DMS153 (cell line): ENCODE results near the gene FYN.
"Not testable (repeated sequence)": the region's sequence is repeated elsewhere in the genome, so short reads cannot be mapped to it uniquely, and the experiment has no call there.

Experiments used
- DNase-seq: peaks from one replicate; lab custom pipeline; 2025; lab: John Stamatoyannopoulos, UW

FYN gene

GRCh38 chr6:111850295-111850937 is 22.8 kb downstream of the FYN start:
- DNase-seq = no peak

GRCh38 chr6:111849298-111849697 is 24.0 kb downstream of the FYN start:
- no peak for DNase-seq

GRCh38 chr6:111848262-111848812 is 24.9 kb downstream of the FYN start:
- DNase-seq = no peak

- no peak for DNase-seq
Observed at GRCh38 chr6:111846492-111847409, 26.5 kb downstream of the FYN start.

- no peak for DNase-seq
Observed at GRCh38 chr6:111846066-111846465, 27.2 kb downstream of the FYN start.

- no peak for DNase-seq
Observed at GRCh38 chr6:111845441-111845871, 27.8 kb downstream of the FYN start.

- DNase-seq = no peak
Observed at GRCh38 chr6:111844921-111845320, 28.3 kb downstream of the FYN start.

- DNase-seq = no peak
Observed at GRCh38 chr6:111844376-111844775, 28.9 kb downstream of the FYN start.

GRCh38 chr6:111843347-111844147 is 29.7 kb downstream of the FYN start:
- no peak for DNase-seq

GRCh38 chr6:111842891-111843290 is 30.4 kb downstream of the FYN start:
- no peak for DNase-seq

GRCh38 chr6:111842271-111842822 is 30.9 kb downstream of the FYN start:
- DNase-seq = no peak

- no peak for DNase-seq
Observed at GRCh38 chr6:111841822-111842221, 31.4 kb downstream of the FYN start.

GRCh38 chr6:111840803-111841202 is 32.4 kb downstream of the FYN start:
- DNase-seq = no peak

- DNase-seq = no peak
Observed at GRCh38 chr6:111838749-111839484, 34.3 kb downstream of the FYN start.

- DNase-seq = no peak
Observed at GRCh38 chr6:111837641-111838500, 35.4 kb downstream of the FYN start.

GRCh38 chr6:111837007-111837406 is 36.2 kb downstream of the FYN start:
- no peak for DNase-seq

GRCh38 chr6:111835807-111836206 is 37.4 kb downstream of the FYN start:
- DNase-seq = no peak

GRCh38 chr6:111835398-111835797 is 37.9 kb downstream of the FYN start:
- DNase-seq = not testable (repeated sequence)

- no peak for DNase-seq
Observed at GRCh38 chr6:111834356-111834755, 38.9 kb downstream of the FYN start.

GRCh38 chr6:111832833-111833418 is 40.3 kb downstream of the FYN start:
- DNase-seq = no peak
